ENCODE results near the gene FASN.

FASN gene

DNA sequence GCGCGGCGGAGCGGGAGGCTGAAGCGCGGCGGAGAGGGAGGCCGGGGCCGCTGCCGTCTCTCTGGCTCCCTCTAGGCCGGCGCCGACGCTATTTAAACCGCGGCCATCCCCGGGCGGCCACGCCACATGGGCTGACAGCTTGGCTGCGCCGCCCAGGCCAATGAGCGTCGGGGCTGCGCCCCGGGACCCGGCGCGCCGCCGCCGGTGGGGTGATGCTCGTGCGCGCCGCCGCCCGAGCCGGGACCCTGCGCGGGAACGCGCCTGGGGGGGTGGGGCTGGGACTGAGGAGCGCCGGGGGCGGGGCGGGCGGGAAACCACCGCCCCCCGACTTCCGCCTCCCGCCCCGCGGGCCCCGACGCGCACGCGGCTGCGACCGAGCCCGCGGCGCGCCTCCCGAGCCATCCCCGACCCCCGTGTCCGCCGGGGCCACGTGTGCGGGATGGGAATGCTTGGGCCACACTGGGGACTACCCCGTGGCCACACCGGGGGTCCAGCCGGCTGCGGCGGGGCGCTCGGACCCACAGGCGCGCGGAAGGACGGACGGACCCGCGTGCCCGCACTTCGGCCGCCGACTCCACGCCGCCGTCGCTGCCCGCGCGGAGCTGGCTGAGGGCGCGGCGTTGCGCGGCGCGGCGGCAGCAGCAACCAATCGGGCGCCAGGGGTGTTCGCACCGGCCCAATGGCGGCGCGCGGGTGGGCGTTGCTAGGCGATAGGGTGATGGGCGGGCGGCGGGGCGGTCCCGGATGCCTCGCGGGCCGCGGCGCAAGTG, at the start of gene FASN:
Gene FASN (minus strand): TSS at position 68 of the 770 bp plus-strand sequence. CDS start 1,791 bp downstream, outside the sequence.
- in situ Hi-C loops (cut with HindIII; ENCODE audit: low sequenced_read_pairs) = no loop called here

DNA sequence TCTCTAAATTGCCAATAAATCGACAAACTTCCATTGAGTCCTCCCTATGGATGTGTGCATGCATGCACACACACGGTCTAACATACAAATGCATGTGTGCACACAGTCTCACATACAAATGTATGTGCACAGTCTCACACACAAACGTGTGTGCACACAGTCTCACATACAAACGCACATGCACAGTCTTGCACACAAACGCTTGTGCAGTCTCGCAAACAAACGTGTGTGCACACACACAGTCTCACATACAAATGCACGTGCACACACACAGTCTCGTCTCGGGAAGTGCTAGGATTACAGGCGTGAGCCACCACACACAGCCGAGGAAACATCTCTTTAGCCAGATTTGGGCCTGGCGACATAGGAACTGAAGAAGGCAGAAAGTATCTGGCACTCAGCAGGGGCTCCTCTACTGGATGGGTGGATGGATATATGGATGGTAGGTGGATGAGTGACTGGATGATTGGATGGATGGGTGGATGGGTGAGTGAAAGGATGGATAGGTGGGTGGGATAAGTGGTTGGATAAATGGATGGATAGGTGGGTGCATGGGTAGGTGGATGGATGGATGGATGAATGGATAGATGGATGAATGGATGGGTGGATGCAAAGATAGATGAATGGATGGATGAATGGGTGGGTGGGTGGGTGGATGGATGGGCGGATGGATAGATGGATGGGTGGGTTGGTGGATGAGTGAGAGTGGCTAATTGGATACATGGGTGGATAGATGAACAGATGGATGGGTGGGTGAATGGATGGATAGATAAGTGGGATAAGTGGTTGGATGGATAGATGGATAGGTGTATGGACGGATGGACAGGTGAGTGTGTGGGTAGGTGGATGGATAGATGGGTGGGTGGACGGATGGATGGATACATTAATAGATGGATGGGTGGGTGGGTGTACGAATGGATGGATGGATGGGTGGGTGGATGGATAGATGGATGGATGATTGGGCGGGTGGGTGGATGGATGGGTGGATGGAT, 48.9 kb upstream of the FASN start:
- in situ Hi-C loops (cut with HindIII; ENCODE audit: low sequenced_read_pairs) = no loop called here

DNA sequence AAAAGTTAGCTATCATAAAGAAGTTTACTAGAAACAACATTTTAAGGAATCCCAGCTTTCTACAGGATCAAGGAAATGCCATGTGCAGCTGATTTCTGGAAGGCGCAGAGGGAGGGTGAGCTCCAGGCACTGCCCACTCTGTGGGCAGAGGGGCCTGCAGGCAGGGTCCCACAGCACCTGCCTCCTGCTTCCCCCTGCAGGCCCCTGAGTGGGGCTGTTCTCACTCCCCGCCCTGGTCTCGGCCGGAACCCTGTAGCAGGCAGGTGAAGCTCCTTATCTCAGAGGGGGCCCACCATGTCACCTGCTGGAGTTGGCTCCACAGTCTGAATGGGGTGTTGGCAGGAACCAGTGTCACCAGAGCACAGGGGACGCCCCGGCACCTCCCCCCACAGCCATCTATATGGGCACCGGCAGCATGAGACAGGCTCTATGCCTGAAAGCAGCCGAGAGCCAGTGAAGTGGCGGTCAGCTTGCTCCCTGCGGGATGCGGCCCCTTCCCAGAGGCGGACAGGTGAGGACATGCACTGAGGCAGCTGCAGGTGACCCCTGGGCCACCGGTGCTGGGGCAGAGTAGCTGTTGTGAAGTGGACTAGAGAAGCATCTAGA, 47.6 kb upstream of the FASN start:
- in situ Hi-C loops (cut with HindIII; ENCODE audit: low sequenced_read_pairs) = no loop called here

GRCh38 chr17:82143333-82143732, 45.3 kb upstream of the FASN start:
- in situ Hi-C loops (cut with HindIII; ENCODE audit: low sequenced_read_pairs) = no loop called here

GRCh38 chr17:82139961-82140360, 41.9 kb upstream of the FASN start:
- in situ Hi-C loops (cut with HindIII; ENCODE audit: low sequenced_read_pairs) = loop anchor here (10.0 kb wide), 4 partner anchors 65 to 275 kb away; partner anchors contain the start of genes GPS1, HEXD, OGFOD3 and PCYT2

DNA sequence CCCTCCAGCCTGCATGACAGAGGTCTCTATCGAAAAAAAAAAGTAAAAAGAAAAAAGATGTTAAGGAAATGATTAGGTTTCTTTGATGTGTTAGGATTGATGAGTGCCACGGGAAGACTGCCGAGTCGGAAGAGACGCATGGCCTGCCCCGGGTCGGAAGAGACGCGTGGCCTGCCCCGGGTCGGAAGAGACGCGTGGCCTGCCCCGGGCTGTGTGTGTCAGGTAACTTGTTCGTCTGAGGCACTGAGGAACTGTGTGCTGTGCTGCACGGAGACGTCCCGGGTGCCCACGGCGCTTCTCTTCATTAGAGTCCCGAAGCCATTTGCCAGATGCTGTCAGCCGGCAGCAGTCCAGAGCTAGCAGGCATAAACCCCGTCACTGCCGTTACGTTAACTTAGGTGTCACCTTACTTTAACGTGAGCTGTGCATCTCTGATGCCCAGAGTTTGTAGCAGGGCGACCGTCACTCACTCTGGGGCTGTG, 40.5 kb upstream of the FASN start:
- in situ Hi-C loops (cut with HindIII; ENCODE audit: low sequenced_read_pairs) = loop anchor here (10.0 kb wide), 4 partner anchors 66 to 276 kb away; partner anchors contain the start of genes GPS1, HEXD, OGFOD3 and PCYT2

DNA sequence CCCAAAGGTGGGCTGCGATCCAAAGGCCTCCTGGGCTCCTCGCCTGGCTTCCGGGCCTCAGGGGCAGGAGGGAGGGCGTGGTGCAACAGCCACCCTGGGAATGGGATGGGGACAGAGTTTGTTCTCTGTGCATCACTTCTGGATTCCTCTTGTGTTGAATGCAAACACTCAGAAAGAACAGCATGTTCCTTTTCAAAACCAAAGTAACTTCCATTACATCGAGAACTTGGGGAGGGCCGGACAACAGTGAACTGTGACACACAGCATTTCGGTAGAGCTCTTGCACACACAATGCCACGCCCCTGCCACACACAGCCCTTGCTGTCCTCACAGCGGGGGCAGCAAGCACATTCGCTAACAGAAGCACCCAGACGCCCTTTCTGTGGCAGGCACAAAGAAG, 36.1 kb upstream of the FASN start:
- in situ Hi-C loops (cut with HindIII; ENCODE audit: low sequenced_read_pairs) = loop anchor here (10.0 kb wide), 4 partner anchors 71 to 281 kb away; partner anchors contain the start of genes GPS1, HEXD, OGFOD3 and PCYT2

DNA sequence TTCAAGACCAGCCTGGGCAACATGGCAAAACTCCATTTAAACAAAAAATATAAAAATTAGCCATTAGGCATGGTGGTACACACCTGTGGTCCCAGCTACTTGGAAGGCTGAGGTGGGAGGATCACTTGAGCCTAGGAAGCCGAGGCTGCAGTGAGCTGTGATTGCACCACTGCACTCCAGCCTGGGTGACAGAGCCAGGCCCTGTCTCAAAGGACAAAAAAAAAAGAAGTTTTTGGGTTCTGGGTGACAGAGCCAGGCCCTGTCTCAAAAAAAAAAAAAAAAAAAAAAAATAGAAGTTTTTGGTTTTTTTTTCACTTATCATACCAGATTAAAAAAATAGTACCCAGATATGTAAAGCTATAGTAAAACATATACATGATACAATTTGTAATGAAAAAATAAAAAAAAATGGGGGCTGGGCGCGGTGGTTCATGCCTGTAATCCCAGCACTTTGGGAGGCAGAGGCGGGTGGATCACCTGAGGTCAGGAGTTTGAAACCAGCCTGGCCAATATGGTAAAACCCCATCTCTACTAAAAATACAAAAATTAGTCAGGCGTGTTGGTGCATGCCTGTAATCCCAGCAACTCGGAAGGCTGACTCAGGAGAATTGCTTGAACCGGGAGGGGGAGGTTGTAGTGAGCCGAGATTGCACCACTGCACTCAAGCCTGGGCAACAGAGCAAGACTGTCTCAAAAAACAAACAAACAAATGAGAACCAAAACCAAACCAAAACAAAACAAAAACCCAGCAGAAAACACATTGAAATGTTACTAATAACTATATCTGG, 35.3 kb upstream of the FASN start:
- in situ Hi-C loops (cut with HindIII; ENCODE audit: low sequenced_read_pairs) = loop anchor here (10.0 kb wide), 4 partner anchors 71 to 281 kb away; partner anchors contain the start of genes GPS1, HEXD, OGFOD3 and PCYT2

GRCh38 chr17:82129095-82129494, 31.1 kb upstream of the FASN start:
- in situ Hi-C loops (cut with HindIII; ENCODE audit: low sequenced_read_pairs) = no loop called here

- in situ Hi-C loops (cut with HindIII; ENCODE audit: low sequenced_read_pairs) = no loop called here
These were observed 30.3 kb upstream of the FASN start for GRCh38 chr17:82128287-82128686.

GRCh38 chr17:82127704-82128103, 29.7 kb upstream of the FASN start:
- in situ Hi-C loops (cut with HindIII; ENCODE audit: low sequenced_read_pairs) = no loop called here

- in situ Hi-C loops (cut with HindIII; ENCODE audit: low sequenced_read_pairs) = no loop called here
These were observed 29.2 kb upstream of the FASN start for GRCh38 chr17:82127315-82127595.

DNA sequence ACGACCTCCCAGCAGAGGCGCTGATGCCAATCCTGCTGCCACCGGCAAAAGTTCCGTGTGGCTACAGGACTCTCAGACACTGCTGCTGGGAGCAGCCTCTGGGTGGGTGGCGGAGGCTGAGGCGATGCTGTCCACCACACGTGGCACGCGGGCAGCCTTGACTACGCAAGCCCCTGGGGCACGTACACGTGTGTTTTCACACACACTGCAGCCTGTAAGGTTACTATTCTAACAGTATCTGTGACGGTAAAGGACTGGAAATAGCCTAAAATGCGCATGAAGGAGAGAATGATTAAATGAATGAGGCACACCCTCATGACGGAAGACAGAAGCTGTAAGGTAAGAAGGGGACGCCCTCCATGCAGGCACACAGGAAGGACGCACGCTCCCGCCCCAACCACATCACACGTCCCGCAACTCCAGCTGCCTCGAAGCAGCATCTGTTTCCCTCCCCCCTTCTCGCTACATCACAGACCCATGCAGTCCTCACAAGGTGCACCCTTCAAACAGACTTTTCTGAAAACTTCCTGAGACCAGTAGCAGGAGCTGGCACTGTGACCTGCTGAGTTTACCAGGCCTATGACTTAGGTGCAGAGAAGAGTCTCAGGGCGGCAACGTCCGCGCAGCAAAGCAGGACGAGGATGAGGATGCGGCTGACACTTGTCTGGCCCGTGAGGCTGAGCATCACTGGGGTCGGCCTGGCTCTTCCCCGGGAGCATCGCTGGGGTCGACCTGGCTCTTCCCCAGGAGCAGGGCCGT, 28.7 kb upstream of the FASN start:
- in situ Hi-C loops (cut with HindIII; ENCODE audit: low sequenced_read_pairs) = no loop called here

GRCh38 chr17:82124101-82124500, 26.1 kb upstream of the FASN start:
- in situ Hi-C loops (cut with HindIII; ENCODE audit: low sequenced_read_pairs) = no loop called here

DNA sequence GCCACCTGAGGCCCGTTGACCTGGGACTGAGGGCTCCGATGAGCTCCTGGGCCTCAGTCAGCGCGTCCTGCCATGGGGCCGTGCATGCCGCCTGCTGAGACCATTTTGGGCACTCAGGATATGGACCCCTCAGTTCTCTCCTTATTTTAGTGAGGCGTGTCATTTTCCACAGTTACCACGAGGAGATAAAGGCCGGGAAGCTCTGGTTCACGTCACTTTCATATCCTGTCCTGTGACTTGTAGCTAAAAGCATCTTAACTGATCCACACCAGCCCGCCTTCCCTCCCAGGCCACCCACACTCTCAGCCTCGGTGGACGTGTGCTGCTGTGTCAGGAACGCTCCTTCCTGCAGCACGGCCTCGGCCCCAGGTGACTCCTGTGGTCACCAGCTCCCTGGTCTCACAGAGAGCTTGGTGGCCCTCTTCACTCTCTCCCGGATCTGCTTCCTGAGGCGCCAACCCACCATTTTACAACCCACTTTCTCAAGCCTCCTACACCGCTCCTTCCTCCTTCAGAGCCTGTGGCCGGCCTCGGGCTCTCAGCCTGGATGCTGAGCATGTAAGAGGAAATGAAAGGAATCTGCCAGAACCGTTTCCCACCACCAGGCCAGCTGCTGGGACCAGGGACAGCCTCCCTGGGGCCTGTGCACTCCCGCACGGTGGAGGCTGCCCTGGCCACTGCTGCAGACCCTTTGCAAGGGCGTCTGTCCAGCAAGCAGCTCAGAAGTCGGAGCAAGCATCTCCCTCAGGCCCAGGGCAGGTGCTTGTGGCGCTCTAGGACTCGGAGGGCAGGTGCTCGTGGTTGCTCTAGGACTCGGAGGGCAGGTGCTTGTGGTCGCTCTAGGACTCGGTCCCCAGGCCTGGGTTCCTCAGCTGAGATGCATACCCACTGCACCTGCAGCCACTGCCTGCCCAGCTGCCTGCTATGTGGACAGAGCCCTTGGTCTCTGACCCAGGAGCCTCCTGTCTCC, 23.9 kb upstream of the FASN start:
- in situ Hi-C loops (cut with HindIII; ENCODE audit: low sequenced_read_pairs) = no loop called here

GRCh38 chr17:82121246-82121645, 23.2 kb upstream of the FASN start:
- in situ Hi-C loops (cut with HindIII; ENCODE audit: low sequenced_read_pairs) = no loop called here

DNA sequence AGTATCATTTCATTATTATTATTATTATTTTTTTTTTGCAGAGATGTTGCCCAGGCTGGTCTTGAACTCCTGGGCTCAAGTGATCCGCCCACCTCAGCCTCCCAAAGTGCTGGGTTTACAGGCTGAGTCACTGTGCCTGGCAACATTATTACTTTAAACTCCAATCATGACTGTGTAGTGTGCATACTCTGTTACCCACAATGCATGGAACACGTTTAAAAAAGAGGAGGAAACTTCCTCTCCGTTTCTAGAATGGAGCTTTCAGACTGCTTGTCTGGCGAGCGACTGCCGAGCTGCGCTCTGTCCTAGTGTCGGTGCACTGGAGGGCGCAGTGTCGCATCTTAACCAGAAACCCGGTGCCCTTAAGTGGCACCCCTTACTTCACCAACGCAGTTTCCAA, 22.1 kb upstream of the FASN start:
- in situ Hi-C loops (cut with HindIII; ENCODE audit: low sequenced_read_pairs) = no loop called here

DNA sequence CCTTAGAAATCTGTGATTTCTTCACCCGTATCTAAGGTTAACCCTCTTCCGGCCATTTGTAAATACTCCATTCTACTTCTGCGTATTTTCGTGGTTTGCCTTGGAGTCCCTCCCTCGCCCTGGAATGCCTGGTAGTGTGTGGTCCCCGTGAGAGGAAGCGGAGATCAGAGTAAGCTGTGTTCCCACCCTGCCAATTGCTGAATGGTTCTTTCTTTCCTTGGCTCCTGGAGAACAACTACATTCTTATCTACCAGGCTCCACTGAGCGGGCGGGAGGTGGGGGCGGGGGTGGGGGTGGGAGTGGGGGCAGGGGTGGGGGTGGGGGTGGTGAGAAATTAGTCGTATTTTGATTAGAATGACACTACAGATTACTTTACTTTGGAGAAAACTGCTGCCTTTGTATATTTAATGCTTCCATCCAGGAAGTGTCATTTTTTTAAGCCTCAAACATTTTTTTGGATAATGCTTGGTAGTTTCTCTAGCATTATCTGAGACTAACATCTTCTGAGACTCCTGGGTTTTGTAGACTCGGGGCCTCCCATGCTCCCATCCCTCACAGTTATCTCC, 20.9 kb upstream of the FASN start:
- in situ Hi-C loops (cut with HindIII; ENCODE audit: low sequenced_read_pairs) = no loop called here
